NT2/D1 (cell line): ENCODE measurements around the gene PRKG1.

Source experiments
- SUZ12 ChIP-seq: IDR thresholded peaks from 2 replicates; pipeline ENCODE4 v1.6.1; 2011; ENCODE audit not compliant: insufficient read length, insufficient read depth; ENCODE audit errors: extremely low read depth
- YY1 ChIP-seq: IDR thresholded peaks from 2 replicates; pipeline ENCODE4 v1.6.1; 2011; ENCODE audit not compliant: insufficient read length, insufficient read depth
- ZNF274 ChIP-seq: IDR thresholded peaks from 2 replicates; pipeline ENCODE4 v1.6.1; 2011; ENCODE audit warnings: mild to moderate bottlenecking, low read depth, low read length

DNA sequence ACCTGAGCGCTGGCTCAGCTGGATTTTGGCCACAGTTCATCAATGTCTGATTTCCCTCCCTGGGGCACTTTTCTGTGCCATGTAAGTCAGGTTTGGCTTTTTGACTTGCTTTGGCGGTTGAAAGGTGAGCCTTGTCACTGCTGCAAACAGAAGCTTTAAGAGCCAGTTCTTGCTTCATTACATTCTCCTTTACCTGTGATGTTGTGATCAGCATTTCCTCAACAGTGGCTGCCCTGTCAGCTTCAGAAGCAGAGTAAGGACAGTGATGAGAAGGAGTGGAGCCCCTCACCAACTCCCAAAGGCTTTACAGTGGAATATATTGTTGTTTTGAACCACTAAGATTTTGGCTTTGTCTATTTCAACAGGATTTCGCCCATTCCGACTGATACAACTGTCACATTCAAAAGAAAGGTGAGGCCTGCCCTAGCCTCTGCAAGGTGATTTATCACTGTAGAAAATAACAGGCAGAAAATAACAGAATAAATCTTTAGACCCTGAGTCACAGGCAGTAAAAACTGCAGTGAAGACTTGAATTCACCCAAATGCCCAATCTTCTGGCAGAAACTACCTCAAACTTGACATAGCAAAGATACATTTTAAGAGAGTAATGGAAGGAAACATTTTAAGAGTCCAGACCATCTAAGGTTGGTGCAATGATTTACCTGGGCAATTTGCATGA is 1226.5 kb downstream of the PRKG1 start:
- TF ChIP-seq YY1: no peak
- TF ChIP-seq SUZ12: no peak
- TF ChIP-seq ZNF274: no peak
